IgD-negative memory B cell (primary cell): ENCODE data around the gene NINJ1. TPM values are rescaled to one million over a fixed set of nuclear protein-coding genes. Genes with fewer than 3 reads are reported as not detected.
"Not testable (repeated sequence)": the region's sequence is repeated elsewhere in the genome, so short reads cannot be mapped to it uniquely, and the experiment has no call there.

Experiments used
- H3K27ac Mint-ChIP-seq, 3 donors: one replicate each; pipeline ENCODE4 v1.8.0; 2020 to 2022; ENCODE audit warnings: mild to moderate bottlenecking in 3 of 3, mixed read lengths in 3 of 3, moderate library complexity in 1 of 3
- H3K27me3 Mint-ChIP-seq: one replicate; pipeline ENCODE4 v1.8.0; 2021; ENCODE audit warnings: mixed read lengths
- H3K36me3 Mint-ChIP-seq: one replicate; pipeline ENCODE4 v1.8.0; 2020; ENCODE audit warnings: mild to moderate bottlenecking, mixed read lengths
- H3K4me1 Mint-ChIP-seq, 3 donors: one replicate each; pipeline ENCODE4 v1.8.0; 2020 to 2022; ENCODE audit warnings: mixed read lengths in 3 of 3, mild to moderate bottlenecking in 1 of 3
- H3K4me3 Mint-ChIP-seq, 4 donors: one replicate each; pipeline ENCODE4 v1.8.0; 2020 to 2022; ENCODE audit warnings: mild to moderate bottlenecking in 4 of 4, mixed read lengths in 4 of 4, moderate library complexity in 3 of 4
- H3K9me3 Mint-ChIP-seq, 3 donors: one replicate each; pipeline ENCODE4 v1.8.0; 2020 to 2021; ENCODE audit warnings: mixed read lengths in 3 of 3, mild to moderate bottlenecking in 1 of 3
- polyA plus RNA-seq: library from polyadenylated mRNA; unstranded; fragments of 300-500 nt; fragmentation: Illumina TruSeq; gene quantifications from one replicate; pipeline ENCODE4 v1.2.3, GENCODE V29; 2021

Gene NINJ1
- polyA plus RNA-seq, 1 donor from 2014 or later: 8.3 TPM

DNA sequence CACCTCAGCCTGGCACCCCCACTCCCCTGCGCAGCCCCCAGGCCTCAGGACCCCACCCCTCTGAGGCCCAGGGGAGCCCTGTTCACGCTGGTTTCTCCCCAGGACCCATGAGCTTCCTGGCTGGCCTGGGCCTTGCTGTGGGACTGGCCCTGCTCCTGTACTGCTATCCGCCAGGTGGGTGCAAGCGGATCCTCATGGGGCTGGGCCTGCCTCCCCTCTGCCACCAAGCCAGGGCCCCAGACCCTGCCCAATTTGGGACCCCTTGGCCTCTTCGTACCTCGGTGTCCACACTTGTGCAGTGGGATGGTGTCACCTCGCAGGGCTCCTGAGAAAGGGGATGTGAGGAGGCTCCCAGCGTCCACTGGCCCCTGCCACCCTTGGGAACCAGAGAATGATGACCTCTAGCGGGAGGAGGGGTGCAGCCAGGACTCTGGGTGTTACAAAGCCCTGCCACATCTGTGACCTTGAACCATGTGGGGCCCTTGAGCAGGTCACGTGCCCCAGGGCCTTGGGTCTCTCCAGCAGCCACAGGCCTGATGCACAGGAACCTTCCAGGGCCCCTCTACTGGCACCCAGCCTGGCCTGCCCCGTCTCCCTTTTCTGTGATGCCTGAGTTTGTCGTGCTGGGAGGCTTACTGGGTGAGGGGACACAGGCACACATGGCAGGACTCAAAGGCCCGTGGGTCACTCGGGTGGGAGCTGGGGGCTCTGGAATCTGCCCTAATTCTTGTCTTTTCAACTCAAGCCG lies 21.8 kb downstream of the NINJ1 start:
- no peaks in the 10 kb centered on the region for H3K9me3 Mint-ChIP-seq
- H3K27me3 Mint-ChIP-seq: peaks cover 2% of the 10 kb centered on the region
- peaks cover 6 to 12% (median 10%) of the 10 kb centered on the region in 3 donors for H3K4me1 Mint-ChIP-seq
- H3K27ac Mint-ChIP-seq: no peak overlapping the region
- H3K36me3 Mint-ChIP-seq: peaks cover 3% of the 10 kb centered on the region
- H3K4me3 Mint-ChIP-seq: no peak overlapping the region

DNA sequence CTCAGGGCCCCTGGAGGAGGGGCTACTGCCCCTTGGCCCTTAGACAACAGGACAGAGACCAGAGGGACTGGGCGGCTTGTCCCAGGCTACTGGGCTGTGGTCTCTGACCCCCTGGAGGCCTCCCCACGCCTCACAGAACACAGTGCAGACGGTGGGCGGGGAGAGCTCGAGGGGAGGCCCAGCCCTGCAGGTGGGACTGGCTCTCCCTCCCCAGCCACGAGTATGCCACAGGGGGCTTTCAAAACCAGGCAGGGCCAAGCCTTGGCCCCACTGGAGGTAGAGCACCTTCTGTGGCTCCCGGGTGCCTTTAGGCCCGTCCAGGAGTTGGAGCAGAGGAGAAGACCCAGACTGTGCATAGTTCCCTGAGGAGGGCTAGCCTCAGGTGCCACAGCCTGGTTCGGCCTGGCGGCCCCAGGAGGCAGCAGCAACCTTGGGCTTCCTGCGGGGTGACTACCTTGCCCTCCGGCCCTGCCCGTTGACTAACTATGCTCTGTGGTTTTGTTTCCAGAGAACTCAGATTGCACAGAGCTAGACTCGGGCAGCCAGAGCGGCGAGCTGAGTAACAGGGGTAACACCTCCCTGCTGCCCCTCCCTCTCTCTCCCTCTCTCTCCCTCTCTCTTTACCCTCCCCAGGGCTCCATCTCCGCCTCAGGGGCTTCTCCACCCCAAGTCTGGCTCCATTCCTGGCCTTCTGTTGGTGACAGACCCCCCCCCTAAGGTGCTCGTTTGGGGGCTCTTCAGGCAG lies 22.5 kb downstream of the NINJ1 start:
- H3K36me3 Mint-ChIP-seq: peaks cover 3% of the 10 kb centered on the region
- H3K27ac Mint-ChIP-seq: no peak overlapping the region
- H3K4me1 Mint-ChIP-seq: peaks cover 6 to 13% (median 10%) of the 10 kb centered on the region in 3 donors
- H3K4me3 Mint-ChIP-seq: no peak overlapping the region
- no peaks in the 10 kb centered on the region for H3K9me3 Mint-ChIP-seq
- peaks cover 2% of the 10 kb centered on the region for H3K27me3 Mint-ChIP-seq

DNA sequence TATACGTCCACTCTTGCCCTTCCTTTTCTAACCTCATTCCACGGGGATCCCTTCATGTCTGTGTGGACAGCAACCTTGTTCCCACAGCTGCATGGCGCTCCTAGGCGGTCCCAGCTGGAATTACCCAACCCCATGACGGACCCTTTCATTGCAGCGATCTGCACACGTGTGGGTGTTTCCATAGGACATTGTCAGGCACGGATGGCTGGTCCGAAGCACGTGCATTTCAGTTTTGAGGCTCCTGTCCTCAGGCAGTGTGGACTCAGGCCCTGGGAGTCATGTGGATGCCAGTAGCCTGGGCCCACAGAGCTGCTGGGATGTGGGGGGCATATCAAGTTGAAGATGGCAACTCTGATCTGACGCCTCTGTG lies 23.1 kb downstream of the NINJ1 start:
- H3K27ac Mint-ChIP-seq: peak overlapping the region in 1 of 3 donors; percentile 39
- H3K4me1 Mint-ChIP-seq: peaks cover 7 to 14% (median 10%) of the 10 kb centered on the region in 3 donors
- peaks cover 2% of the 10 kb centered on the region for H3K27me3 Mint-ChIP-seq
- peaks cover 3% of the 10 kb centered on the region for H3K36me3 Mint-ChIP-seq
- H3K9me3 Mint-ChIP-seq: no peaks in the 10 kb centered on the region
- H3K4me3 Mint-ChIP-seq: peak overlapping the region in 1 of 4 donors; percentile 29

DNA sequence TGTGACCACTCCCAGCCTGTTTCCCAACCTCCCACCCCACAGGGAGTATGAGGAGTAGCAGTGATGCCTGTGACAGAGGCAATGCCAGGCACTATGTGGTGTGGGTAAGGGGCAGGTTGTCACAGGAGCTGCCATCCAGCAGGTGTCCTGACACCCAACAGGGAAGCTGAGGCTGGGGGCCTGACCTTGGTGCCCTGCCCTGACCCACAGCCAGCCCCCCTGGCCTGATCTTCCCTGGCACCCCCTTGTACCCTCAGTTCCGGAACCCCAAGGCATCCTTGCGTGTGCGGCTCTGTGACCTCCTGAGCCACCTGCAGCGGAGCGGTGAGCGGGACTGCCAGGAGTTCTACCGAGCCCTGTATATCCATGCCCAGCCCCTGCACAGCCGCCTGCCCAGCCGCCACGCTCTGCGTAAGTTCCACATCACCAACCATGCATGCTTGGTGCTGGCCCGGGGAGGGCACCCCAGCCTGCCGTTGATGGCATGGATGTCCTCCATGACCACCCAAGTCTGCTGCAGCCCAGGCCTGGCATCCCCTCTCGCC lies 23.7 kb downstream of the NINJ1 start:
- H3K4me3 Mint-ChIP-seq: peak overlapping the region in 1 of 4 donors; percentile 47
- peaks cover 2% of the 10 kb centered on the region for H3K27me3 Mint-ChIP-seq
- peaks cover 12 to 15% (median 13%) of the 10 kb centered on the region in 3 donors for H3K4me1 Mint-ChIP-seq
- H3K9me3 Mint-ChIP-seq: peaks cover 0 to 2% (median 0%) of the 10 kb centered on the region in 3 donors
- peaks cover 3% of the 10 kb centered on the region for H3K36me3 Mint-ChIP-seq
- H3K27ac Mint-ChIP-seq: no peak overlapping the region

DNA sequence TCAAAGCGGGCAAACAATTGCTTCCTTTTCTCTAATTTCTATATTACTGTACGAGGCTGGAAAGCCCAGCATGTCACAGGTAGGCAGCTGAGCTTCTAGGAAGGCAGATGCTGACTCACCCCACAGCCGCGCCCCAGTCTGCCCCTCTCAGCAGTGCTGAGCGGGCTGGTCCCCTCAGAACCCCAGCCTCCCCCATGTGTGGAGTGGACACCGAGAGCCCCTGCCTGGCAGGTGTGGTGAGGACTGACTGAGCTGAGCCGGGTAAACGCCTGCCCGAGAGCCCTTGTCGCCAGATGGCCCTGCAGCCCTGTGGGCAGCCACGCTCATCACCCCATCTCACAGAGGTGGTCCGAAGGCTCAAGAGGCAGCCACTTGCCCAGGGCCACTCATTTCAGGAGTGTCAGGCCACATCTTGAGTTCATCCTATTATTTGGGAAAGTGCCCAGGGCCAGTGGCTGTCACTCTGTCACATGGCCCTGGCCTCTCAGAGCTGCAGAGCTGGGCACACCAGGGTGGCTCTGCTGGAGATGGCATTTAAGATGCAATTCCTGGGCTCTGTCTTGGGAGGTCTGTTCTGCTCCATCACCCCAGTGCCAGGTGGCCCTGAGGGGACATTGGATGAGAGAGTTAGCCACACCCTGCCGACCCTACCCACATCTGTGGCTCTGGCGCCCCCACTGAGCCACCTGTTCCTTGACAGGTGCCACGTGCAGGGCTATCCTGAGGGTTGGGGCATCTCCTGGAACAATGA lies 25.6 kb downstream of the NINJ1 start:
- H3K27me3 Mint-ChIP-seq: peaks cover 2% of the 10 kb centered on the region
- peaks cover 3 to 8% (median 3%) of the 10 kb centered on the region in 3 donors for H3K9me3 Mint-ChIP-seq
- peaks cover 9% of the 10 kb centered on the region for H3K36me3 Mint-ChIP-seq
- no peak overlapping the region for H3K27ac Mint-ChIP-seq
- H3K4me1 Mint-ChIP-seq: peaks cover 10 to 19% (median 13%) of the 10 kb centered on the region in 3 donors
- H3K4me3 Mint-ChIP-seq: peak overlapping the region in 2 of 4 donors; percentile 52 to 67

DNA sequence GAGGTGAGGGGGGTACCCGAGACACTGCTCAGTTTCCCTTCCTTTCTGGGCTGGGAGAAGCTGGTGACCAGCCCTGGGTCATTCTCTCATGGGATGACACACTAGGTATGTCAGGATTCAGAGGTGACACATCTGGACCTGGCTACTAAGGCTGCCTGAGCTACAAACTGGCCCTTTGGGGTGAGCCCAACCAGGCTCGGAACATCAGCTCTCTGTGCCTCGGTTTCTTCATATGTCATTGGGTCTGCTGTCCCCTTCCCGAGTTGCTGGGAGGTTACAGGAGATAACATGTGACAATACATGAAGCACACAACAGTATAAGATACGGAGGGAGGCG lies 26.3 kb downstream of the NINJ1 start:
- peaks cover 10 to 19% (median 13%) of the 10 kb centered on the region in 3 donors for H3K4me1 Mint-ChIP-seq
- peaks cover 9% of the 10 kb centered on the region for H3K36me3 Mint-ChIP-seq
- H3K9me3 Mint-ChIP-seq: peaks cover 4 to 10% (median 4%) of the 10 kb centered on the region in 3 donors
- peaks cover 2% of the 10 kb centered on the region for H3K27me3 Mint-ChIP-seq
- H3K4me3 Mint-ChIP-seq: peak overlapping the region in 1 of 4 donors; percentile 63
- peak overlapping the region in 1 of 3 donors; percentile 47 for H3K27ac Mint-ChIP-seq

DNA sequence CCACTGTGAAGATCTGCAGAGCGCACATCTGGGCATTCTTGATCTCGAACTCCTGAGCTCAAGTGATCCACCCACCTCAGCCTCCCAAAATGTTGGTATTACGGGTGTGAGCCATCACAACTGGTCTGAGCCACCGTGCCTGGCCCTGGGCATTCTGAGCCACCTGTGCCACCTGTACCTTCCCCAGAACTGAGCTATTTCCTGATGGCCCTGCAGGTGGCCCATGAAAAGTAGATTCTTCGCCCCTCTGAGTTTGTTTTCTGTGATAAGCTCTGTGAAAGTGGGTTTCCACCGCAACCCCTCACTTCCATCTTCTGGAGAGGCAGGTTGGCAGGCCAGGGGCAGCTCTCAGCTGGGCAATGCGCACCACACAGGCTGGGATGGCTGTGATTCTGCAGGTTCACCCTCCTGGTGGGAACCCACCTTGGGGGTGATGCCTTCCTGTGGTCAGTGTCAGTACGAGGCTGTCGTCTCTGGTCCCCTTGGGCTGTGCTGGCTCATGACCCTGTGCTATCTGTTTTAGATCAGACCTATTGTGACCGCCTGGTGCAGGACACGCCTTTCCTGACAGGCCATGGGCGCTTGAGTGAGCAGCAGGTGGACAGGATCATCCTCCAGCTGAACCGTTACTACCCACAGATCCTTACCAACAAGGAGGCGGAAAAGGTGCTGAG lies 26.8 kb downstream of the NINJ1 start:
- Mint-ChIP-seq H3K4me3 (no peak overlapping the region), H3K36me3 (peaks cover 9% of the 10 kb centered on the region), H3K27me3 (peaks cover 2% of the 10 kb centered on the region), H3K4me1 (peaks cover 10 to 19% (median 13%) of the 10 kb centered on the region in 3 donors), H3K9me3 (peaks cover 4 to 10% (median 4%) of the 10 kb centered on the region in 3 donors), H3K27ac (peak overlapping the region in 1 of 3 donors; percentile 47)

DNA sequence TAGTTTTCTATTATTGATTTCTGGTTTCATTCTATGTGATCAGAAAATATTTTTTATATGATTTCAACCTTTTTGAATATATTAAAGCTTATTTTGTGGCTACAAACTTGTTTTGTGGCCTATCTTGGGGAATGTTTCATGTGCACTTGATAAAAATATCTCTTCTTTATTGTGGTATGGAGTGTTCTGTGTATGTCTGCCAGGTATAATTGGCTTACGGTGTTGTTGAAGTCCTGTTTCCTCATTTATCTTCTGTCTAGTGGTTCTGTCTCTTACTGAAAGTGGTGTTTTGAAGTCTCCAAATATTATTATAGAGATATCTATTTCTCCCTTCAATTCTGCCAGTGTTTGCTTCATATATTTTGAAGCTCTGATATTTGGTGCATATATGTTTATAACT lies 28.4 kb downstream of the NINJ1 start:
- H3K9me3 Mint-ChIP-seq: peaks cover 4 to 10% (median 4%) of the 10 kb centered on the region in 3 donors
- H3K4me3 Mint-ChIP-seq: peak overlapping the region in 1 of 4 donors; percentile 75
- peaks cover 2% of the 10 kb centered on the region for H3K27me3 Mint-ChIP-seq
- H3K4me1 Mint-ChIP-seq: peaks cover 10 to 16% (median 13%) of the 10 kb centered on the region in 3 donors
- H3K36me3 Mint-ChIP-seq: peaks cover 8% of the 10 kb centered on the region
- H3K27ac Mint-ChIP-seq: no peak overlapping the region

DNA sequence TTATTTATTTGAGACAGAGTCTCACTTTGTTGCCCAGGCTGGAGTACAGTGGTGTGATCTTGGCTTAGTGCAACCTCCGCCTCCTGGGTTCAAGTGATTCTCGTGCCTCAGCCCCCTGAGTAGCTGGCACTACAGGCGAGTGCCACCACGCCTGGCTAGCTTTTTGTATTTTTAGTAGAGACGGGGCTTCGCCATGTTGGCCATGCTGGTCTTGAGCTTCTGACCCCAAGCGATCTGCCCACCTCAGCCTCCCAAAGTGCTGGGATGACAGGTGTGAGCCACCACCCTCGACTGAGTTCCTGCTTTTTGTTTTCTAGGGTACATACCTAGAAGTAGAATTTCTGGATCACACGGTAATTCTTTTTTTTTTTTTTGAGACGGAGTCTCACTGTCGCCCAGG lies 33.0 kb downstream of the NINJ1 start:
- not testable (repeated sequence) for H3K27ac Mint-ChIP-seq
- Mint-ChIP-seq H3K4me1 (peaks cover 21 to 26% (median 24%) of the 10 kb centered on the region in 3 donors), H3K36me3 (peaks cover 12% of the 10 kb centered on the region)

DNA sequence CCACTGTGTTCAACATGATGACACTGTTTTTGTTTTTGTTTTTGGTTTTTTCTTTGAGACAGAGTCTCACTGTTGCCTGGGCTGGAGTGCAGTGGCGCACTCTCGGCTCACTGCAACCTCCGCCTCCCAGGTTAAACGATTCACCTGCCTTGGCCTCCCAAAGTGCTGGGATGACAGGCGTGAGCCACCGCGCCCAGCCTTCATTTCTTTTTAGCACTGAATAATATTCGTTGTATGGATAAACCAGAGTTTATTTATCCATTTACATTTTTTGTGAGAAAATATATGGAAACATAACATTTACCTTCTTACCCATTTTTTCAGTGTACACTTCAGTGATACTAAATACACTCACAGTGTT lies 33.8 kb downstream of the NINJ1 start:
- Mint-ChIP-seq H3K27ac (peak overlapping the region in 2 of 3 donors; percentile 30 to 87), H3K4me3 (peak overlapping the region in 1 of 4 donors; percentile 53), H3K27me3 (no peaks in the 10 kb centered on the region), H3K9me3 (peaks cover 2 to 10% (median 4%) of the 10 kb centered on the region in 3 donors), H3K36me3 (peaks cover 12% of the 10 kb centered on the region), H3K4me1 (peaks cover 14 to 24% (median 22%) of the 10 kb centered on the region in 3 donors)

More for the DNA sequence above, 33.0 kb downstream of the NINJ1 start:
- H3K27me3 Mint-ChIP-seq, H3K4me3 Mint-ChIP-seq, H3K9me3 Mint-ChIP-seq: not testable (repeated sequence)

DNA sequence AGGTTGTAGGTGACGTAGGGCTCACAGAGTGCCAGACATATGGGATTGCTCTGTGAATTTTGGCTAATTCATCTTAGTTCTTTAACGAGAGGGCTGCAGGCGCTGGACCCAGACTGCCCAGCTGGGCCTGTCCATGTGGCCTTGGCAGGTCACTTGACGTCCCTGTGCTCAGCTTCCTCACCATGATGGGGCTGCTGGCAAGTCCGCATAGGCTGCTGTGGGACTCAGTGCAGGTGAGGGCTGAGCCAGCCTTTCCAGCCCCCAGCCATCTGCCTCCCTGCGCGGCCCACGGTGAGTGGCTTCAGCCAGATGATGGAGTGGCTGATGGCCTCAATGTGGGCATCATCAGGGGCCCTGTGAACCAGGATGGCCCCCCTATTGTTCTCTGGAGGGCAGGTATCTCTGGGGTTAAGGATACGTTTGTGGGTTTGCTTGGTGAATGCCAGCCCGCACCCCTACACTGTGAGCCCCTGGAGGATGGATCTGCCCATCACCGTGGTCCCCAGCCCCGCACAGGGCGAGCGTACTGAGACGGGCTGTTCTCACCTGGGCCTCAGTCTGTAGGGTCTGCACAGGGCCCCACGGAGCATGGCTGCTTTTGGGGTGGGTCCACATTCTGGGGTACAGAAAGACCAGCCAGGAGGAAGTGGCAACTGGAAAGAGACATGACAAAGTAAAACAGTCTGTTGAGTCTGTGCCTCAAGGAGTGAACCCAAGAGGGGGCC lies 34.3 kb downstream of the NINJ1 start:
- peaks cover 2 to 7% (median 3%) of the 10 kb centered on the region in 3 donors for H3K9me3 Mint-ChIP-seq
- peak overlapping the region in 2 of 4 donors; percentile 66 to 73 for H3K4me3 Mint-ChIP-seq
- no peaks in the 10 kb centered on the region for H3K27me3 Mint-ChIP-seq
- H3K4me1 Mint-ChIP-seq: peaks cover 17 to 26% (median 24%) of the 10 kb centered on the region in 3 donors
- no peak overlapping the region for H3K27ac Mint-ChIP-seq
- H3K36me3 Mint-ChIP-seq: peaks cover 11% of the 10 kb centered on the region

DNA sequence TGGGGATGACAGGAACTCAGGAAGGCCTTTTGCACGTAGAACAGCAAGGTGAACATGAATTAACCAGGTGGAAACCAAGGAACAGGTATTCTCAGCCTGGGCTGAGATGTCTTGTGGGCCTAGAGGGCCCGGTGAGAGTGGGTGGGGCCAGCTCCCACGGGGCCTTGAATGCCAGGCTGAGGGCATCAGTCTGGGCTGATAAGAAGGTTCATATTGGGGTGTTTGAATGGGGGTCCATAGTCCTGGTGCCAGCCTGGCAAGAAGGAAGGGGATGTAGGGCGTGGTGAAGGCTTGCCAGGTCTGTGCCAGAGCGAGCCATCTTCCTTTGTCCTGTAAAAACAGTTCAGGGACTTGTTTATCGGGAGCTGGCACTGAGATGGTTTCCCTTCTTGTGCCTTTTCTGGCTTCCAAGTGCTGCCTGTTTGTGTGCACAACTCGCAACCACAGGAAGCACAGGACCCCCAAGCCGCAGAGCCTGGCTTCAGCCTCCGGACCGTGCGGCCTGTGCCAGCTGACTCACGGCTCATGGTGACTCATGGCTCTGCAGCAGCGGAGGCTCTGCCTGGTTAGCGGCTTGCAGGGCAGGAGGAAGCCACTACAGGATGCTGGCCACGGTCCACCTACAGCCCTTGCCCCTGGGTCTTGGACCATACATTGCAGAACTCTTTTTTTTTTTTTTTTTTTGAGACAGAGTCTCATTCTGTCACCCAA lies 35.7 kb downstream of the NINJ1 start:
- Mint-ChIP-seq H3K9me3 (peaks cover 0 to under 1% (median under 1%) of the 10 kb centered on the region in 3 donors), H3K4me1 (peaks cover 28 to 38% (median 34%) of the 10 kb centered on the region in 3 donors), H3K27ac (peak overlapping the region; percentile 30 to 75 (median 51)), H3K4me3 (peak overlapping the region; percentile 39 to 84 (median 64)), H3K36me3 (peaks cover 6% of the 10 kb centered on the region), H3K27me3 (no peaks in the 10 kb centered on the region)
